Mammary epithelial cell (primary cell): Measurements from ENCODE around the gene KRTAP20-3.

ENCODE experiments used
- EZH2 ChIP-seq: IDR thresholded peaks from 2 replicates; pipeline ENCODE4 v1.6.1; 2012; ENCODE audit warnings: low read length, inconsistent platforms, borderline replicate concordance
- TF ChIP-seq, protein P1 (sequence below), 2 donors: IDR thresholded peaks in 1 of 2; conservative IDR thresholded peaks in 1 of 2; 2 replicates each; pipeline ENCODE4 v1.5.1; 2011 to 2012; ENCODE audit warnings: inconsistent platforms in 2 of 2, low read length in 2 of 2, mild to moderate bottlenecking in 2 of 2, control low read depth in 1 of 2, low read depth in 1 of 2; ENCODE audit not compliant: insufficient read depth in 1 of 2; ENCODE audit errors: extremely low read depth in 1 of 2

DNA sequence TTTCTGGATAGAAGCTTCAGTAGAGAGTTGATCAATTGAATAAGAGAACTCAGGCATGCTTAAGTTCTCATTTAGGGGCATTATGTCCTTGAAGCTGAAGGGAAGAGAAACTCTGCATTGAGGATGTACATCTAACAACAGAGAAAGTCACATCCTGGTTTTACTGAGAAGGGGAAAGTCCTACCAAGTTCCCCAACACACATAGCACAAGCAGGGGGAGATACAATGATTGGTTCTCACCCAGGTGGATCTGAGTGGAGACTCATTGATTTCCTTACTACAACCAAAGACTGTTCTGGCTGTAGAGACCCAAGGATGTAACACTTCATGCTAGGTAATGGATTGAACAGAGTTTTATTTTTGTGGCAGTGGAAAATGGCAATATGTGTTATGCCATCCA lies 27.5 kb upstream of the KRTAP20-3 start:
- TF ChIP-seq EZH2, result no peak
- TF ChIP-seq, protein P1, sequence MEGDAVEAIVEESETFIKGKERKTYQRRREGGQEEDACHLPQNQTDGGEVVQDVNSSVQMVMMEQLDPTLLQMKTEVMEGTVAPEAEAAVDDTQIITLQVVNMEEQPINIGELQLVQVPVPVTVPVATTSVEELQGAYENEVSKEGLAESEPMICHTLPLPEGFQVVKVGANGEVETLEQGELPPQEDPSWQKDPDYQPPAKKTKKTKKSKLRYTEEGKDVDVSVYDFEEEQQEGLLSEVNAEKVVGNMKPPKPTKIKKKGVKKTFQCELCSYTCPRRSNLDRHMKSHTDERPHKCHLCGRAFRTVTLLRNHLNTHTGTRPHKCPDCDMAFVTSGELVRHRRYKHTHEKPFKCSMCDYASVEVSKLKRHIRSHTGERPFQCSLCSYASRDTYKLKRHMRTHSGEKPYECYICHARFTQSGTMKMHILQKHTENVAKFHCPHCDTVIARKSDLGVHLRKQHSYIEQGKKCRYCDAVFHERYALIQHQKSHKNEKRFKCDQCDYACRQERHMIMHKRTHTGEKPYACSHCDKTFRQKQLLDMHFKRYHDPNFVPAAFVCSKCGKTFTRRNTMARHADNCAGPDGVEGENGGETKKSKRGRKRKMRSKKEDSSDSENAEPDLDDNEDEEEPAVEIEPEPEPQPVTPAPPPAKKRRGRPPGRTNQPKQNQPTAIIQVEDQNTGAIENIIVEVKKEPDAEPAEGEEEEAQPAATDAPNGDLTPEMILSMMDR (conservative IDR thresholded peaks at IDR 0.05 in 1 of 2, IDR thresholded peaks at IDR 0.05 in 1 of 2; ENCODE audit: extremely low read depth in 1 of 2, insufficient read depth in 1 of 2, low read depth in 1 of 2, low read length in 2 of 2), result no peak
